Heart left ventricle (tissue), 16 donors: ENCODE results near the gene SZT2. TPM values are rescaled to one million over a fixed set of nuclear protein-coding genes. Genes with fewer than 3 reads are reported as not detected.
A peak's percentile ranks its signal among the peaks of the same experiment; 100 is the strongest.
"Not testable (repeated sequence)": the region's sequence is repeated elsewhere in the genome, so short reads cannot be mapped to it uniquely, and the experiment has no call there.

Experiments used
- ATAC-seq, 4 donors: fragments of 200-7000 bp; cut with Tn5 transposase; one replicate each; pipeline ENCODE4 v1.9.1; 2020 to 2022; ENCODE audit warnings: moderate library complexity in 4 of 4, mild to moderate bottlenecking in 3 of 4, moderate number of reproducible peaks in 1 of 4
- DNase-seq, 5 donors: peaks; one replicate each; pipeline ENCODE4 v3.0.0-alpha.2; 2020
- H3K27ac ChIP-seq, 12 donors: fragments of 200-600 bp; sonication (generic) in 4 of 12; one replicate each; pipeline versions ENCODE4 v1.5.0 to v1.8.0; 2016 to 2022; ENCODE audit warnings: mild to moderate bottlenecking in 2 of 12
- H3K27me3 ChIP-seq, 9 donors: fragments of 200-600 bp; sonication (generic) in 2 of 9; one replicate each; pipeline versions ENCODE4 v1.5.1 to v1.8.0; 2016 to 2022; ENCODE audit warnings: mild to moderate bottlenecking in 3 of 9
- H3K36me3 ChIP-seq, 9 donors: fragments of 200-600 bp; sonication (generic) in 2 of 9; one replicate each; pipeline versions ENCODE4 v1.5.0 to v1.8.0; 2018 to 2022; ENCODE audit warnings: mild to moderate bottlenecking in 2 of 9
- H3K4me1 ChIP-seq, 12 donors: fragments of 200-600 bp; sonication (generic) in 4 of 12; one replicate each; pipeline versions ENCODE4 v1.5.0 to v1.8.0; 2016 to 2022; ENCODE audit warnings: mild to moderate bottlenecking in 3 of 12
- H3K4me3 ChIP-seq, 12 donors: fragments of 200-600 bp; sonication (generic) in 4 of 12; one replicate each; pipeline versions ENCODE4 v1.5.0 to v1.8.0; 2017 to 2022; ENCODE audit warnings: mild to moderate bottlenecking in 9 of 12, moderate library complexity in 4 of 12
- H3K9me3 ChIP-seq, 12 donors: fragments of 200-600 bp; sonication (generic) in 4 of 12; one replicate each; pipeline versions ENCODE4 v1.5.0 to v1.8.0; 2016 to 2022; ENCODE audit warnings: mild to moderate bottlenecking in 1 of 12
- CTCF ChIP-seq, 12 donors: fragments of 200-600 bp; sonication (generic) in 4 of 12; IDR thresholded peaks; one replicate each; pipeline versions ENCODE4 v1.5.0 to v1.8.0; 2018 to 2022; ENCODE audit warnings: antibody characterized with exemption in 12 of 12, mild to moderate bottlenecking in 5 of 12
- POLR2A ChIP-seq, 2 donors: fragments of 450-650 bp; IDR thresholded peaks; one replicate each; pipeline ENCODE4 v1.6.1; 2017; ENCODE audit warnings: antibody characterized with exemption in 2 of 2, mild to moderate bottlenecking in 2 of 2, moderate library complexity in 2 of 2
- WGBS, 4 donors: extraction: QIAGEN DNeasy Blood & Tissue Kit in 2 of 4; methylation state at CpG; one replicate each; pipeline versions ENCODE4 v1.1.5 to v1.1.7; 2013 to 2018; 5-methylcytosine and 5-hydroxymethylcytosine counted together
- intact Hi-C, 10 donors: fragments of 100-400 bp; cut with DNase I; formaldehyde crosslinking; loops; one replicate each; pipeline versions ENCODE4 v1.11.1 to v1.14.2; 2022
- microRNA-seq, 4 donors: library from miRNA; unstranded; fragments of <30 nt; microRNA quantifications; one replicate each; pipeline versions ENCODE4 to v1.2.0, GENCODE V29; 2017 to 2020
- polyA plus RNA-seq, 2 donors: library from polyadenylated mRNA; stranded (reverse); fragments of 200-250 nt; gene quantifications; one replicate each; pipeline ENCODE4 v1.2.3, GENCODE V29; 2013
- total RNA-seq, 9 donors: library from RNA; depleted of rRNA in 2 of 9; stranded (reverse); fragments of >200 nt in 2 of 9; fragmentation: NEBNext Ultra II Directional in 3 of 9; extraction: Animal tissue kit (Norgen Biotek cat#: 25700) in 3 of 9; gene quantifications; one replicate each; pipeline versions ENCODE4 v1.1.0 to v1.2.4, GENCODE V29; 2016 to 2023
- donor health status: ischemic (EF 13 %, LVEDD 7.1; RV severe dilation, severe dysfunction).
- donor health status: healthy with polysubstance abuse.
- donor health status: DM: no; HTN: yes; CAD: no.
- donor health status: DM: no; HTN: no; CAD: no.
- donor health status: ischemic (EF 25% LVEDD 6.9; RV normal size, moderate dysfunction).
- donor health status: ischemic (EF 25% LVEDD 5.7; RV mildly dilated, moderate dysfunction).
- donor health status: healthy.
- donor health status: DM: yes; HTN: yes; CAD: no.
- donor health status: ischemic (EF 35%, LVEDD 5.7; RV mildly dilated, moderate dysfunction).
- donor health status: nonischemic (EF 11% LVEDD 7.7; RV severe dilation, severe dysfunction).
- donor health status: DM: yes; HTN: yes; CAD: no.
- donor health status: PGD.
- donor health status: ischemic (EF 29% LVEDD 5.4; RV normal size, mild dysfunction).
- donor health status: nonischemic (EF 23%, LVEDD 6.1; RV moderate dilation, normal function).

SZT2 gene
- total and polyA plus RNA-seq, 11 donors, result 13.1 to 39.7 (median 24.4) TPM

GRCh38 chr1:43499898-43500297, 110.2 kb downstream of the SZT2 start:
- DNase-seq (no peak), ATAC-seq (no peak)
- intact Hi-C loops, result no loop called here
- Histone ChIP-seq H3K36me3 (no peaks in the 10 kb centered on the region), H3K27me3 (no peaks in the 10 kb centered on the region), H3K9me3 (no peaks in the 10 kb centered on the region), H3K4me3 (no peak overlapping the region), H3K27ac (no peak overlapping the region), H3K4me1 (no peaks in the 10 kb centered on the region)
- 64 to 72% (median 69%) methylated on average over 6 of the region's 6 CpGs for WGBS, 4 donors
- TF ChIP-seq CTCF (IDR thresholded peaks at IDR 0.05) (no peak), POLR2A (IDR thresholded peaks at IDR 0.05) (no peak)

GRCh38 chr1:43501806-43502205, 112.1 kb downstream of the SZT2 start:
- H3K9me3 ChIP-seq, DNase-seq, H3K4me3 ChIP-seq, intact Hi-C loops, ATAC-seq, H3K27ac ChIP-seq, H3K27me3 ChIP-seq, H3K4me1 ChIP-seq, H3K36me3 ChIP-seq: not testable (repeated sequence)
- WGBS, 4 donors, result 86 to 97% (median 95%) methylated on average over 7 to 22 of the region's 33 CpGs

GRCh38 chr1:43503534-43503933, 113.8 kb downstream of the SZT2 start:
- intact Hi-C loops, result no loop called here
- peak in 1 of 5 donors; percentile 3 for DNase-seq
- TF ChIP-seq CTCF (IDR thresholded peaks at IDR 0.05) (no peak), POLR2A (IDR thresholded peaks at IDR 0.05) (no peak)
- no peaks in the 10 kb centered on the region for H3K9me3 ChIP-seq
- no peak for ATAC-seq
- H3K27ac ChIP-seq, result no peak overlapping the region
- no peaks in the 10 kb centered on the region for H3K27me3 ChIP-seq
- 90 to 95% (median 93%) methylated on average over 8 of the region's 8 CpGs for WGBS, 4 donors
- no peaks in the 10 kb centered on the region for H3K36me3 ChIP-seq
- H3K4me3 ChIP-seq, result no peak overlapping the region
- no peaks in the 10 kb centered on the region for H3K4me1 ChIP-seq

Small RNA genes lying within 50 kb of the gene (microRNA-seq; reads per million reads assigned to microRNA genes)
- gene MIR6734 (1.8 to 4.1 (median 3.3) reads per million in 4 donors), gene MIR6735 (0 to 1.4 (median 0.10) reads per million in 4 donors)

Other genes with a start within 250 kb of the SZT2 start
- gene EBNA1BP2, start 217.6 kb upstream of the SZT2 start, total RNA-seq, result 10 to 100 TPM; 22.8 to 62.1 (median 27.2) TPM
- gene EBNA1BP2, start 217.6 kb upstream of the SZT2 start, polyA plus RNA-seq, result 100 to 1,000 TPM in 1 of 2 donors, 10 to 100 TPM in 1; 32.9 to 166 TPM
- under 1 TPM in 4 of 9 donors, not detected in 5; 0.07 to 0.34 (median 0.16) TPM for gene CFAP57, start 217.6 kb upstream of the SZT2 start, total RNA-seq
- gene CFAP57, start 217.6 kb upstream of the SZT2 start, polyA plus RNA-seq, result under 1 TPM; 0.08 to 0.12 TPM
- gene TMEM125, start 119.9 kb upstream of the SZT2 start, total RNA-seq, result under 1 TPM in 4 of 9 donors, not detected in 5; 0.15 to 0.68 (median 0.47) TPM
- gene TMEM125, start 119.9 kb upstream of the SZT2 start, polyA plus RNA-seq, result under 1 TPM; 0.11 to 0.30 TPM
- not detected for gene C1orf210, start 104.3 kb upstream of the SZT2 start, total RNA-seq
- not detected for gene C1orf210, start 104.3 kb upstream of the SZT2 start, polyA plus RNA-seq
- 10 to 100 TPM; 19.2 to 65.1 (median 28.4) TPM for gene TIE1, start 88.9 kb upstream of the SZT2 start, total RNA-seq
- 10 to 100 TPM; 25.1 to 37.6 TPM for gene TIE1, start 88.9 kb upstream of the SZT2 start, polyA plus RNA-seq
- gene MPL, start 52.1 kb upstream of the SZT2 start, total RNA-seq, result under 1 TPM; 0.25 to 0.98 (median 0.59) TPM
- under 1 TPM in 1 of 2 donors, not detected in 1; 0.11 TPM for gene MPL, start 52.1 kb upstream of the SZT2 start, polyA plus RNA-seq
- 10 to 100 TPM in 1 of 9 donors, 1 to 10 TPM in 5, under 1 TPM in 3; 0.45 to 16.9 (median 1.5) TPM for gene CDC20, start 30.9 kb upstream of the SZT2 start, total RNA-seq
- under 1 TPM; 0.38 to 0.49 TPM for gene CDC20, start 30.9 kb upstream of the SZT2 start, polyA plus RNA-seq
- gene ELOVL1, start 21.9 kb upstream of the SZT2 start, total RNA-seq, result 10 to 100 TPM; 22.1 to 63.5 (median 33.6) TPM
- 10 to 100 TPM; 25.7 to 93.4 TPM for gene ELOVL1, start 21.9 kb upstream of the SZT2 start, polyA plus RNA-seq
- gene MED8, start 99 bp upstream of the SZT2 start, total RNA-seq, result 10 to 100 TPM; 13.7 to 25.4 (median 16.9) TPM
- 10 to 100 TPM; 11.7 to 31.4 TPM for gene MED8, start 99 bp upstream of the SZT2 start, polyA plus RNA-seq
- 10 to 100 TPM; 13.9 to 30.3 (median 20.9) TPM for gene HYI, start 64.0 kb downstream of the SZT2 start, total RNA-seq
- 10 to 100 TPM in 1 of 2 donors, 1 to 10 TPM in 1; 8.1 to 33.0 TPM for gene HYI, start 64.0 kb downstream of the SZT2 start, polyA plus RNA-seq
- gene PTPRF, start 141.0 kb downstream of the SZT2 start, total RNA-seq, result 10 to 100 TPM in 1 of 9 donors, 1 to 10 TPM in 8; 2.1 to 74.1 (median 6.3) TPM
- gene PTPRF, start 141.0 kb downstream of the SZT2 start, polyA plus RNA-seq, result 1 to 10 TPM in 1 of 2 donors, under 1 TPM in 1; 0.91 to 4.0 TPM